H9 (cell line): ENCODE data around the gene PAQR7. TPM values are rescaled to one million over a fixed set of nuclear protein-coding genes. Genes with fewer than 3 reads are reported as not detected.

Experiments used
- DNase-seq: peaks from one replicate; pipeline ENCODE4 v3.0.0-alpha.2; 2017
- H2AFZ ChIP-seq: one replicate; pipeline ENCODE4 v1.6.1; 2013; ENCODE audit warnings: mild to moderate bottlenecking, low read length, control low read depth, moderate library complexity
- H2AK5ac ChIP-seq: 2 replicates; pipeline ENCODE4 v1.6.1; 2013; ENCODE audit warnings: low read length, control low read depth, mixed read lengths; ENCODE audit not compliant: insufficient read length
- H2BK120ac ChIP-seq: one replicate; pipeline ENCODE4 v1.6.1; 2013; ENCODE audit warnings: low read depth, mild to moderate bottlenecking, low read length, control low read depth, inconsistent platforms; ENCODE audit not compliant: poor library complexity, severe bottlenecking
- H2BK12ac ChIP-seq: 2 replicates; pipeline ENCODE4 v1.6.1; 2013; ENCODE audit warnings: low read length, control low read depth, mixed read lengths, low read depth; ENCODE audit not compliant: insufficient read length
- H2BK15ac ChIP-seq: 2 replicates; pipeline ENCODE4 v1.6.1; 2013; ENCODE audit warnings: low read depth, low read length, control low read depth
- H2BK20ac ChIP-seq: one replicate; pipeline ENCODE4 v1.6.1; 2013; ENCODE audit warnings: low read depth, mild to moderate bottlenecking, low read length, control low read depth, inconsistent platforms; ENCODE audit not compliant: poor library complexity, severe bottlenecking
- H2BK5ac ChIP-seq: 2 replicates; pipeline ENCODE4 v1.6.1; 2013; ENCODE audit warnings: low read length, control low read depth, mixed read lengths; ENCODE audit not compliant: insufficient read length
- H3K14ac ChIP-seq: 2 replicates; pipeline ENCODE4 v1.6.1; 2013; ENCODE audit warnings: low read length, control low read depth; ENCODE audit not compliant: insufficient read depth
- H3K18ac ChIP-seq: 2 replicates; pipeline ENCODE4 v1.6.1; 2013; ENCODE audit warnings: low read depth, mild to moderate bottlenecking, mixed read lengths, low read length, control low read depth; ENCODE audit not compliant: insufficient read length
- H3K23ac ChIP-seq: 2 replicates; pipeline ENCODE4 v1.6.1; 2013; ENCODE audit warnings: low read length, control low read depth, mixed read lengths, low read depth; ENCODE audit not compliant: insufficient read length
- H3K23me2 ChIP-seq: 2 replicates; pipeline ENCODE4 v1.6.1; 2013; ENCODE audit warnings: low read depth, mild to moderate bottlenecking, mixed read lengths, low read length, control low read depth; ENCODE audit not compliant: insufficient read length, poor library complexity, severe bottlenecking
- H3K27ac ChIP-seq: 2 replicates; pipeline ENCODE4 v1.5.1; 2013; ENCODE audit warnings: low read length, control low read depth, mixed read lengths, low read depth; ENCODE audit not compliant: insufficient read length
- H3K27me3 ChIP-seq: 2 replicates; pipeline ENCODE4 v1.6.1; 2013; ENCODE audit warnings: low read length, control low read depth, inconsistent platforms; ENCODE audit not compliant: insufficient read depth
- H3K4ac ChIP-seq: 2 replicates; pipeline ENCODE4 v1.6.1; 2013; ENCODE audit warnings: low read depth, mild to moderate bottlenecking, control low read depth, inconsistent platforms, low read length, moderate library complexity
- H3K4me1 ChIP-seq: 2 replicates; pipeline ENCODE4 v1.6.1; 2013; ENCODE audit warnings: low read length, control low read depth, inconsistent platforms; ENCODE audit not compliant: insufficient read depth
- H3K4me2 ChIP-seq: 2 replicates; pipeline ENCODE4 v1.6.1; 2013; ENCODE audit warnings: low read length, control low read depth, mixed read lengths; ENCODE audit not compliant: insufficient read length, insufficient read depth
- H3K56ac ChIP-seq: 2 replicates; pipeline ENCODE4 v1.6.1; 2013; ENCODE audit warnings: low read depth, mild to moderate bottlenecking, mixed read lengths, low read length, control low read depth; ENCODE audit not compliant: insufficient read length
- H3K79me1 ChIP-seq: 2 replicates; pipeline ENCODE4 v1.6.1; 2013; ENCODE audit warnings: low read depth, mild to moderate bottlenecking, moderate library complexity, low read length, control low read depth, inconsistent platforms; ENCODE audit not compliant: insufficient read depth, poor library complexity, severe bottlenecking
- H3K79me2 ChIP-seq: 2 replicates; pipeline ENCODE4 v1.6.1; 2013; ENCODE audit warnings: low read length, control low read depth, inconsistent platforms; ENCODE audit not compliant: insufficient read depth
- H3K9ac ChIP-seq: 2 replicates; pipeline ENCODE4 v1.6.1; 2013; ENCODE audit warnings: low read length, control low read depth, mixed read lengths; ENCODE audit not compliant: insufficient read length; ENCODE audit errors: extremely low read depth
- H3K9me3 ChIP-seq: one replicate; pipeline ENCODE4 v1.6.1; 2013; ENCODE audit warnings: low read depth, low read length, inconsistent platforms; ENCODE audit not compliant: control insufficient read depth
- H3T11ph ChIP-seq: one replicate; pipeline ENCODE4 v1.6.1; 2013; ENCODE audit warnings: mild to moderate bottlenecking, low read length, control low read depth, inconsistent platforms
- H4K20me1 ChIP-seq: one replicate; pipeline ENCODE4 v1.6.1; 2013; ENCODE audit not compliant: control insufficient read depth, insufficient read length, insufficient read depth
- H4K5ac ChIP-seq: 2 replicates; pipeline ENCODE4 v1.6.1; 2013; ENCODE audit warnings: low read depth, mild to moderate bottlenecking, mixed read lengths, low read length, control low read depth; ENCODE audit not compliant: insufficient read length
- H4K8ac ChIP-seq: replicated peaks from 2 replicates; pipeline ENCODE4 v1.6.1; 2013; ENCODE audit warnings: low read length, control low read depth, mixed read lengths, low read depth; ENCODE audit not compliant: insufficient read length
- H4K91ac ChIP-seq: 2 replicates; pipeline ENCODE4 v1.6.1; 2013; ENCODE audit warnings: low read depth, mild to moderate bottlenecking, moderate library complexity, mixed read lengths, low read length, control low read depth; ENCODE audit not compliant: insufficient read length
- H3K27ac Mint-ChIP-seq, 3 experiments: 2 replicates in 2 of 3; 3 replicates in 1 of 3; pipeline ENCODE4 v1.8.0; 2020 to 2021; ENCODE audit warnings: mixed read lengths in 3 of 3, mild to moderate bottlenecking in 1 of 3, moderate library complexity in 1 of 3
- H3K27me3 Mint-ChIP-seq: 2 replicates; pipeline ENCODE4 v1.8.0; 2021; ENCODE audit warnings: low read depth, mild to moderate bottlenecking, moderate library complexity, mixed read lengths
- H3K36me3 Mint-ChIP-seq, 3 experiments: 2 replicates in 2 of 3; 3 replicates in 1 of 3; pipeline ENCODE4 v1.8.0; 2020 to 2021; ENCODE audit warnings: low read depth in 3 of 3, mixed read lengths in 3 of 3; ENCODE audit not compliant: insufficient read depth in 1 of 3
- H3K4me1 Mint-ChIP-seq, 2 experiments: 2 replicates each; pipeline ENCODE4 v1.8.0; 2020; ENCODE audit warnings: mixed read lengths in 2 of 2
- H3K4me3 Mint-ChIP-seq, 2 experiments: 2 replicates in 1 of 2; 3 replicates in 1 of 2; pipeline ENCODE4 v1.8.0; 2020 to 2021; ENCODE audit warnings: mild to moderate bottlenecking in 2 of 2, mixed read lengths in 2 of 2, moderate library complexity in 1 of 2
- H3K9me3 Mint-ChIP-seq, 2 experiments: 2 replicates in 1 of 2; 3 replicates in 1 of 2; pipeline ENCODE4 v1.8.0; 2020; ENCODE audit warnings: mild to moderate bottlenecking in 2 of 2, mixed read lengths in 2 of 2, moderate library complexity in 1 of 2
- WGBS: extraction: QIAGEN DNeasy Blood & Tissue Kit; methylation state at CpG from one replicate; pipeline ENCODE4 v1.1.7; 2013; ENCODE audit warnings: missing lambda C conversion rate, low lambda C conversion rate, mixed read lengths; ENCODE audit not compliant: insufficient read length; ENCODE audit errors: extremely low coverage; 5-methylcytosine and 5-hydroxymethylcytosine counted together
- total RNA-seq: library from RNA; stranded (reverse); gene quantifications from 2 replicates; pipeline ENCODE4 v1.2.1, GENCODE V29; 2021
- TF ChIP-seq, protein P1 (sequence below): fragments of 200-600 bp; sonication (generic); conservative IDR thresholded peaks from 3 replicates; pipeline ENCODE4 v1.8.0; 2021; ENCODE audit warnings: antibody characterized with exemption, mild to moderate bottlenecking

PAQR7 gene
- total RNA-seq, 1 experiment from 2014 or later, result 6.3 TPM

- no peak overlapping the region for H3K9ac ChIP-seq
- H3K79me2 ChIP-seq, result no peaks in the 10 kb centered on the region
- H3K9me3 ChIP-seq, result no peaks in the 10 kb centered on the region
- no CpG with 5 or more reads among the region's 1 CpG for WGBS
- no peak overlapping the region for H2BK15ac ChIP-seq
- H2AFZ ChIP-seq, result no peak overlapping the region
- H3K27me3 Mint-ChIP-seq, result no peaks in the 10 kb centered on the region
- H2BK120ac ChIP-seq, result no peak overlapping the region
- H4K20me1 ChIP-seq, result no peaks in the 10 kb centered on the region
- H3K23me2 ChIP-seq, result no peaks in the 10 kb centered on the region
- H3K4me1 Mint-ChIP-seq, result peaks cover 19 to 28% of the 10 kb centered on the region in 2 experiments
- no peaks in the 10 kb centered on the region for H3K27me3 ChIP-seq
- no peaks in the 10 kb centered on the region for H3K9me3 Mint-ChIP-seq
- no peak overlapping the region for H2BK5ac ChIP-seq
- TF ChIP-seq, protein P1, sequence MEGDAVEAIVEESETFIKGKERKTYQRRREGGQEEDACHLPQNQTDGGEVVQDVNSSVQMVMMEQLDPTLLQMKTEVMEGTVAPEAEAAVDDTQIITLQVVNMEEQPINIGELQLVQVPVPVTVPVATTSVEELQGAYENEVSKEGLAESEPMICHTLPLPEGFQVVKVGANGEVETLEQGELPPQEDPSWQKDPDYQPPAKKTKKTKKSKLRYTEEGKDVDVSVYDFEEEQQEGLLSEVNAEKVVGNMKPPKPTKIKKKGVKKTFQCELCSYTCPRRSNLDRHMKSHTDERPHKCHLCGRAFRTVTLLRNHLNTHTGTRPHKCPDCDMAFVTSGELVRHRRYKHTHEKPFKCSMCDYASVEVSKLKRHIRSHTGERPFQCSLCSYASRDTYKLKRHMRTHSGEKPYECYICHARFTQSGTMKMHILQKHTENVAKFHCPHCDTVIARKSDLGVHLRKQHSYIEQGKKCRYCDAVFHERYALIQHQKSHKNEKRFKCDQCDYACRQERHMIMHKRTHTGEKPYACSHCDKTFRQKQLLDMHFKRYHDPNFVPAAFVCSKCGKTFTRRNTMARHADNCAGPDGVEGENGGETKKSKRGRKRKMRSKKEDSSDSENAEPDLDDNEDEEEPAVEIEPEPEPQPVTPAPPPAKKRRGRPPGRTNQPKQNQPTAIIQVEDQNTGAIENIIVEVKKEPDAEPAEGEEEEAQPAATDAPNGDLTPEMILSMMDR, result no peak
- H3K4ac ChIP-seq, result no peak overlapping the region
- DNase-seq, result no peak
- no peak overlapping the region; a peak in 1 of 7 replicates for H3K27ac Mint-ChIP-seq
- no peak overlapping the region for H3T11ph ChIP-seq
- H3K56ac ChIP-seq, result no peak overlapping the region
- H3K4me3 Mint-ChIP-seq, result no peak overlapping the region
- H2BK20ac ChIP-seq, result no peak overlapping the region
- peaks cover 2% of the 10 kb centered on the region; the same call in 1 of the 2 replicates for H3K4me1 ChIP-seq
- no peak overlapping the region for H2BK12ac ChIP-seq
- no peak overlapping the region for H2AK5ac ChIP-seq
- peaks cover 0 to 13% (median 12%) of the 10 kb centered on the region in 3 experiments; a peak in 4 of 7 replicates for H3K36me3 Mint-ChIP-seq
- H3K14ac ChIP-seq, result no peak overlapping the region
- no peak overlapping the region for H4K5ac ChIP-seq
- H4K91ac ChIP-seq, result no peak overlapping the region
- H3K79me1 ChIP-seq, result no peaks in the 10 kb centered on the region
- no peak overlapping the region for H3K4me2 ChIP-seq
- H3K18ac ChIP-seq, result no peak overlapping the region
- H3K27ac ChIP-seq, result no peak overlapping the region
- no peak overlapping the region for H4K8ac ChIP-seq
- no peak overlapping the region for H3K23ac ChIP-seq
These were observed 9.2 kb downstream of the PAQR7 start for GRCh38 chr1:25866288-25866687.
